GDM1 (cell line): Measurements from ENCODE around the gene HHAT.
"Not testable (repeated sequence)": the region's sequence is repeated elsewhere in the genome, so short reads cannot be mapped to it uniquely, and the experiment has no call there.

Experiments
- DNase-seq: peaks from one replicate; lab custom pipeline; 2025; lab: John Stamatoyannopoulos, UW

The HHAT gene

DNA sequence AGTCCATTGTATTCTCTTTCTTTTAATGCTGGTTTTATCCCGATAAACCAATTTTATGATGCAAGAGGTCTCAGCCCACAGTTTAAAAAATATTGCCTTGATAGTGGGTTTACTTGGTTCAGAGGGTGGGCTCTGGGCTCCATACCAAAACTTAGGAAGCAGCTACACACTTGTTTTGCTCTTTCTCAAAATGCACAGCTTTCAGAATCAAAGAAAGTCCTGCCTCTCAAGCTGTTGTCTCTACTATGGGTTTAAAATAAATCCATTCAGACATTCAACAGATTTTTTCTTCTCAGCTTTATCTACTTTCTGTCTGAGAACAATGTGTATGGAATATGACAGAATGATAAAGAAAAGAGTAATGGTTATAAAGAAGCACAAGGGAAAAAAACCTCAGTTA, 14.8 kb upstream of the HHAT start:
- no peak for DNase-seq

GRCh38 chr1:210315529-210315928, 13.2 kb upstream of the HHAT start:
- DNase-seq = no peak

DNA sequence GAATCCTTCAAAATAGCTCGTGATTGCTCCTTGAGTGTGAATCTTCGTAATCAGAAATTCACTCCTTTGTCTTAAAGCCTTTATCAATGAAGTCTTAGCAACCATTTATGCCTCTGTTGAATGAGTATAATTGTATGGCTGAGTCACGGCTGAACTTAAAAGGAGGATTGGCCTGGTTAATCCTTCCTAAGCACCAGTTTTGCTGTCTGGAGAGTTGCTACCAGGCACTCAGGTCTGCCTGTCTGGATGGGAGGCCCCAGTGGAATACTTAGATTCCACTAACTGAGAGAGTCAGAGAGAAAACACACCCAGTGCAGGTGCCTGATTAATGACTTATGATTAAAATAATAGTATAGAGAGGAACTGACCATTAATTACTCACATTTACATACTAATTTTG, 7.6 kb upstream of the HHAT start:
- DNase-seq = no peak

DNA sequence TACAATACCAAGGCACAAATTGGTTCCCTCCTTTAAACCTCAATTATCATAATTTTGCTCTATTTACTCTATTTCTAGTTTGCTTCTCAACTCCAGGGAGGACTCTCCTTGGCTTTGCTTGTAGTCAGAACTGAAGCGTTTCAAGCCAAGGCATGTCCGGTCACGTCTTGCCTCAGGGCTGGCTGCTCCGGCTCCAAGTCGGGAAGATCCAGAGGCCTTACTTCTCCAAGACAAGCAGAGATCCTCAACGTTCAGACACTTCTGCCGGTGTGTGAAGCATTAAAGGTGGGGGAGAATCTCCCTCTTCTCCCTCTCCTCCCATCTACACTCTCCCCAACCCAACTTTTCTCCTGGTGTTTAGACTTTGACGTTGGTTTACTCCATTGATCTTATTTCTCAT, 7.2 kb upstream of the HHAT start:
- no peak for DNase-seq

- no peak for DNase-seq
These were observed 4.7 kb upstream of the HHAT start for GRCh38 chr1:210323957-210324356.

DNA sequence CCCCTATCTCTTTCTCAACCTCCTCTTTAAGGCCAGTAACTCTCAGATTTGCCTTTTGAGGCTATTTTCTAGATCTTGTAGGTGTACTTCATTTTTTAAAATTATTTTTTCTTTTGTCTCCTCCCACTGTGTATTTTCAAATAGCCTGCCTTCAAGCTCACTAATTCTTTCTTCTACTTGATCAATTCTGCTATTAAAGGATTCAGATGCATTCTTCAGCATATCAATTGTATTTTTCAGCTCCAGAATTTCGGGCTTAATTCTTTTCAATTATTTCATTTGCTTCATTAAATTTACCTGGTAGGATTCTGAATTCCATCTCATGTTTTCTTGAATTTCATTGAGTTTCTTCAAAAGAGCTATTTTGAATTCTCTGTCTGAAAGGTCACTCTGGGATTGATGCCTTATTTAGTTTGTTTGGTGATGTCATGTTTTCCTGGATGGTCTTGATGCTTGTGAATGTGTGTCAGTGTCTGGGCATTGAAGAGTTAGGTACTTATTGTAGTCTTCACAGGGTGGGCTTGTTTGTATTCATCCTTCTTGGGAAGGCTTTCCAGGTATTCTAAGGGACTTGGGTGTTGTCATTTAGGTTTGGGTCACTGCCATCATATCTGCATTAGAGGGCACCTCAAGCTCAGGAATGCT, 3.6 kb upstream of the HHAT start:
- no peak for DNase-seq

DNA sequence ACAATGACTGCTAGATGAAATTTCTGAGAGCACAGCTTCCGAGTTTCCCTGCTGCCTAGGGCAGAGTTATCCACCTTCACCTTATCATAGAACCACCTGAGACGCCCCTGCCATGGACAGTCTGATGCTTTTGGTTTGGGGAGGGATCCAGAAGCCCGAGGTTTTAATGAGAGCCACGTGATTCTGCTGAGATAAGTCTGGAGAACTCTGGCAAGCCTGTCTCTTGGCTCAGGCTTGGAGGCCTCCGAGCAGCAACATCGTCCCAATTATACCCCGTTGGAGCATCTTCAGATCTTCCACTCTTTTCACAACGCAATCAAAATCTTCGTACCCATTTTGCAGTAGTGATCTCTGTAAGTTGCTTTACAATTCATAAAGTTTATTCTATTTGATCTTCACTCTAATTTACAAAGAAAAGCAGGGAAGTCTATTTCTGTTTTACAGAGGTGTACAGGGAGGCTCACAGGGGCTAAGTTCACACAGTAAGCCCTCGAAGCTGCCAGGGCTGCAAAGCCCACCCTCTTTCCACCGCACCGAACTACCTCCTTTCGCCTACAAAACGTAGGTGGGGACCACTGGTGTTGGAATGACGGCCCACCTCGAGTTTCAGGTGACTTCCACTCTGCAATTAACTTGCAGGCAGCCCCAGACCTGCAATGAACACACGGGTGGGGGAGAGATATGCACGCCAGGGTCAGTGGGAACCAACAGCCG, 513 bp upstream of the HHAT start:
- no peak for DNase-seq

- no peak for DNase-seq
These were observed 1.7 kb downstream of the HHAT start for GRCh38 chr1:210330279-210330866.

DNA sequence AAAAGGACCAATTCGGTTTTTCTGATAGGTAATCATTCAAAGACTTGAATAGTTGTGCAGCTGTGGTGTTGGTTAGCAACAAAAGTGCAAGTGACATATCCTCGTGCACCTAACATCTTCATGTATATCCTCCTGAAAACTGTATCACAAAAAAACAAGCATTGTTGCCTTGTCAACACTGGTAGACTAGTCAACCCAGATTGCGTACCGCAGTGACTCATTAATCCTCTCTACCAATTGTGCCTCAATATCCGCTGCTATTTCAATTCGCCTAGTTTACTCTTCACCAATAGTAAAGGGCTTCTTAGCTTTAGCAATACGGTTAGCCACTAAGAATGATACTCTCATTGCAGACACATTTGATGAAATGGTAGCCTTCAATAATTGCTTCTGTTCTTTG, 3.5 kb downstream of the HHAT start:
- DNase-seq = no peak

DNA sequence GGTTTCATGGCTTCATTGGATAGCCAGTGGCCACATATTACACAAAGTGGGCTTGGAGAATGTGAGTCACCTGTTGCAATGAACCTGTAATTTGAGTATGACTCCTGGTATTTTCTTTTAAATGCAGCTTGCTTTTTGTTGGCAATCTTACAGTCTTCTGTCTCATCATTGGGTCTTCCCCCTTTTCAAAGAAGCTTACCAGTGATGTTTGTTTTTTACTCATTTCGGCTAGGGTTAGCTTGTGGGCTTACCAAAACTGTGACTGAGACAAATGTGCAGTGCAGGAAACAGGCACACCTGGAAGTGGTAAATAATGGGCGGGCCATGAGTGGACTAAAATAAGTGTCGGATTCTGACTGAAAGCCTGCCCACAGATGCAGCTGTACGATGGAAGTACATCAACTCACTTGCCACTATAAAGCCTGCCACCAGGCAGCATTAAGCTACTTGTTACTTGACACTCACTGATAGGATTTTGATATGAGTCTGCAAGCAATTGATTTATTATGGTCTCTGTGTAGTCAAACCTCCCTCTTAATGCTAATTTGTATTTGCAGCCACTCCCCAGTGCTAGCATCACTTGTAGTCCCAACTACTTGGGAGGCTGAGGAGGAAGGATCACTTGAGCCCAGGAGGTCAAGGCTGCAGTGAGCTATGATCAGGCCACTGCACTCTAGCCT, 4.2 kb downstream of the HHAT start:
- no peak for DNase-seq

DNA sequence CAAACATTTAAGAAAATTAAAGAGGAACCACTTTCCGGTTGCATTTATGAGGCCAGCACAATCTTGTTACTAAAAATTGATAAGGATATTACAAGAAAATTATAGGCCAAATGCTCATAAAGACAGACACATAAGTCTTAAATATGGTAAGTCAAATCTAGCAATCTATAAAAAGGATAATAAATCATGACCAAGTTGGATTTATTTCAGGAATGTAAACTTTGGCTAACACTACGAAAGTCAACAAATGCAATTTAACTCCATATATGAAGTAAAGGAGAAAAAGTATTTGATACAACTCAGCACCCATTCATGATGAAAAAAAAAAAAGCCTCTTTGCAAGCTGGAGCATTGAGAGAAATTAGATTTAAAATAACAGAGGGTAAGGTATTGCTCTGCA, 6.3 kb downstream of the HHAT start:
- DNase-seq = no peak

- no peak for DNase-seq
These were observed 7.7 kb downstream of the HHAT start for GRCh38 chr1:210336362-210336761.

DNA sequence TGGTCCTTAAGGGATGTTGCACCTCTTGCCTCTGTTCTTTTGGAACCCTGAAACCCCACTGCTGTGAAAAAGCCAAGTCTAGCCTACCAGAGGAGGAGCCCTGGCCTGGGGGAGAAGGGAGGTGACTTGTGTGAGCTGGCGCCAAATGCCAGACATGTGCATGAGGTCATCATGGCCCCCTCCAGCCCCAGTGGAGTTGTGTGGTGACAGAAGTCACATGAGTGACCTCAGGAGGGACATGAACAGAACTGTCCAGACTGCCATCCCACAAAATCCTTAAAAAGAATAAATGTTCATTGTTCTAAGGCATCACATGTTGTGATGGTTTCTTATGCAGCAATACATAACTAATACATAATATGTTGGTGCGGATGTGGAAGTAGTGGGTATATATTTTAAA, 10.8 kb downstream of the HHAT start:
- no peak for DNase-seq

DNA sequence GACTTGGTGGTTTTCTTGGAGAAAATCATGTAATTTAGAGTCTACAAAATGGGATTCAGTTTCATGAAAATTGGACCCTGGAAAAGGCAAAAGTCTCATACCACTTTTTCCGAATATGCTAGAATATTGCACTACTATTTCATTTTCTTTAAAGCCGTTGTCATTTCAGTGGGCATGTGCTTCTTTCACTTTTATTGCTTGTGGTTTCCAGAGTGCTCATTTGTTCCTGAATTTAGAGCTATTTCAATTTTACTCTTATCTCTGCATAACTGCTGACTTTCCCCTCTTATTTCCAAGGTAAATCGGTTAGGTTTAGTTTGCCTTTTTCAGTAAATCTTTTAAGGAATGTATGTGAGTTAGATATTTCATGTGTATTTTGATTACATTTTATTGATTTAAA, 11.6 kb downstream of the HHAT start:
- DNase-seq = no peak

DNA sequence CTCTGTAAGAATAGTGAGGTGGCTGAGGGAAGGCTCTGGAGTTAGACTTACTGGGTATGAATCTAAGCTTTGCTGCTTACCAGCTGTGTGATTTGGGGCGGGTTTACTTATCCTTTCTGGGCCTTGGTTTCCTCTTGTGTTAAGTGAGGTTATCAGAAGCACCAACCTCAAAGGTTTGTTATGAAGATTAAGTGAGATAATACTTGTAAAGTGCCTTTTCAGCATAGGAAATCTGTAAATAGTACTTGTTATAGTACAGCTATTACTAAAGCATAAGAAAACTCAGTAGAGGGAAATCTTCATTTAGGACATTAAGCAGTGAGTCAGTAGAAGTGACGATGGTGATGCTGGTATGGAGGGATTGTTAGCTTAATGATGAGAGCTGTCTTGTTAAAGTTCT, 12.1 kb downstream of the HHAT start:
- no peak for DNase-seq

- DNase-seq = no peak
These were observed 14.5 kb downstream of the HHAT start for GRCh38 chr1:210342986-210343780.

GRCh38 chr1:210344706-210345105, 16.0 kb downstream of the HHAT start:
- no peak for DNase-seq

DNA sequence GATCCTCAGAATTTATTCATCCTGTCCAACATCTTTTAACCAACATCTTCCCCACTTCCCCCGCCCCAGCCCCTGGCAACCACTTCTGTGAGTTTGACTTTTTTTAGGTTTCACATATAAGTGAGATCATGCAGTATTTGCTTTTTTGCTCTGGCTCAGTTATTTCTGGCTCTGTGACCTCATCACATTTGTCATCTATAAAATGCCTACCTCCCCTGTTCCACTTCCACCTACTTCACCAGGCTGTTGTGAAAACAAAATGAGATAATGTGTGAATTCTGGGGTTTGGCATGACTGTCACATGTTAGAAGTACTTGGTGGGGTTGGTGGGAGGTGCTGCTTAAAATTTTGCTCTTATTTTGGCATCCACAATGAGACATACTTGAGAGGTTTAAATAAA, 18.4 kb downstream of the HHAT start:
- DNase-seq = no peak

GRCh38 chr1:210351496-210351895, 22.8 kb downstream of the HHAT start:
- no peak for DNase-seq

- DNase-seq = no peak
These were observed 23.9 kb downstream of the HHAT start for GRCh38 chr1:210352575-210352974.

DNA sequence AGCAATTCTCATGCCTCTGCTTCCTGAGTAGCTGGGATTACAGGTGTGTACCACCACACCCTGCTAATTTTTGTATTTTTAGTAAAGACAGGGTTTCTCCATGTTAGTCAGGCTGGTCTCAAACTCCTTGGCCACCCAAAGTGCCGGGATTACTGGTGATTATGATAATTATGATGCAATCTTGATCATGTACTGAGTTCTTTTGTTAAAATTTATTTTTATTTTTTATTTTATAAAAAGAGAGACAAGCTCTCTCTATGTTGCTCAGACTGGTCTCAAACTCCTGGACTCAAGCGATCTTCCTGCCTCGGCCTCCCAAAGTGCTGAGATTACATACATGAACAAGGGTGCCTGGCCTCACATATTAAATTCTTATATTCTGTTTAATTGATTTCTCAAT, 25.6 kb downstream of the HHAT start:
- DNase-seq = not testable (repeated sequence)

GRCh38 chr1:210358626-210359025, 29.9 kb downstream of the HHAT start:
- DNase-seq = no peak
